Measurements from ENCODE around the gene LMAN1L. TPM values are rescaled to one million over a fixed set of nuclear protein-coding genes. Genes with fewer than 3 reads are reported as not detected.

Gene LMAN1L
- total RNA-seq, 1 donor from 2014 or later = not detected

DNA sequence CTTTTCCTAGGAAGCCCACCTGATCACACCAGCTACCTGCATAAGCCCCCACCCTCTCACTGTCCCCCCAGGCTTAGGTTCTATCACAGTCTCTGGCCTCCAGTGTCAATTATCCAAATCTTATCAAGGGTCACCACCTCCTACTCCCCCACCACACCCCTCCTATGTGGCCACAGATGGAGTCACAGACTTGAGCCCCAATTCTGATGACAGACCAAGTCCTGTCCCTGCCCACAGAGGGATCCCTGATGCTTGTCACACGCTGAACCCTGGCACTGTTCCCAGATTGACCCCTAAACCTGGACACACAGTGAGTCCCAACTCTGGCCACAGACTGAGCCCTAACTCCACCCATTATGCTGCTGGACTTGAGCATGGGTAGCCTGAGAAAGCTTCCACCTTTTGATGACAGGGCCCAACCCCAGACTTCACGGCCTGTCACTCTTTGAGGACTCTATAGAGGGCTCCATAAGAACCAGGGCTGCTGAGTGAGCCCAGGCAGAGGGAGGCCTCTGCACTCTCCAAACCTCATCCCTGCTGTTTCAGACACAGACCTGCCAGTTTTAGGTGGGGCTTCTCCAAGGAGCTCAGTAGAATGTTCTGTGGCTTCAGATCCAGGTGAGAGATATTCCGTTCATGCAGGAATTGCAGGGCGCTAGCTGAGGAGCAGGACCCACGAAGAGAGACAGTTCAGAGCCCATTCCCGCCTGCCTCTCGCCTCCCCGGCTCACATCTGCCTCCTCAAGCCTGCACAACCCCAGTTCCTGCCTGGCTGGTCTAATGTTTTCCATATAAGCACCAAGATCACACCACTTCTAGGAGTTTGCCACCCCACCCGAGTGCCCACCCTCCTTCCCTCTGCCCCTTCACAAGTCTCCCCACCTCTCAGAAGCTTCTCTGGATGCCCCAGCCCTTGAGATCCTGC, 28.5 kb downstream of the LMAN1L start:
- no peaks in the 10 kb centered on the region for H3K9me3 ChIP-seq
- DNase-seq (ENCODE audit: extremely low spot score in 2 of 2) = no peak
- no peak overlapping the region for H3K27ac ChIP-seq
- no peak overlapping the region for H3K4me3 ChIP-seq
- peaks cover 41% of the 10 kb centered on the region for H3K4me1 ChIP-seq
- intact Hi-C loops (cut with DNase I) = no loop called here
- no peaks in the 10 kb centered on the region for H3K27me3 ChIP-seq
- peaks cover 0 to 35% of the 10 kb centered on the region in 2 donors for H3K36me3 ChIP-seq
- TF ChIP-seq CTCF (IDR thresholded peaks at IDR 0.05) (no peak), POLR2AphosphoS5 (IDR thresholded peaks at IDR 0.05; ENCODE audit: insufficient read depth in 1 of 2, low read depth in 1 of 2) (no peak), POLR2A (IDR thresholded peaks at IDR 0.05) (no peak)

- no peak for DNase-seq (ENCODE audit: extremely low spot score in 2 of 2)
- H3K27me3 ChIP-seq = no peaks in the 10 kb centered on the region
- H3K4me1 ChIP-seq = peaks cover 41% of the 10 kb centered on the region
- intact Hi-C loops (cut with DNase I) = no loop called here
- H3K27ac ChIP-seq = peak overlapping the region; percentile 85
- TF ChIP-seq CTCF (IDR thresholded peaks at IDR 0.05) (no peak), POLR2A (IDR thresholded peaks at IDR 0.05) (no peak), POLR2AphosphoS5 (IDR thresholded peaks at IDR 0.05; ENCODE audit: insufficient read depth in 1 of 2, low read depth in 1 of 2) (no peak)
- H3K4me3 ChIP-seq = peak overlapping the region; percentile 63 to 71
- no peaks in the 10 kb centered on the region for H3K9me3 ChIP-seq
- H3K36me3 ChIP-seq = peaks cover 0 to 30% of the 10 kb centered on the region in 2 donors
Observed at GRCh38 chr15:74841891-74842373, 29.3 kb downstream of the LMAN1L start.

DNA sequence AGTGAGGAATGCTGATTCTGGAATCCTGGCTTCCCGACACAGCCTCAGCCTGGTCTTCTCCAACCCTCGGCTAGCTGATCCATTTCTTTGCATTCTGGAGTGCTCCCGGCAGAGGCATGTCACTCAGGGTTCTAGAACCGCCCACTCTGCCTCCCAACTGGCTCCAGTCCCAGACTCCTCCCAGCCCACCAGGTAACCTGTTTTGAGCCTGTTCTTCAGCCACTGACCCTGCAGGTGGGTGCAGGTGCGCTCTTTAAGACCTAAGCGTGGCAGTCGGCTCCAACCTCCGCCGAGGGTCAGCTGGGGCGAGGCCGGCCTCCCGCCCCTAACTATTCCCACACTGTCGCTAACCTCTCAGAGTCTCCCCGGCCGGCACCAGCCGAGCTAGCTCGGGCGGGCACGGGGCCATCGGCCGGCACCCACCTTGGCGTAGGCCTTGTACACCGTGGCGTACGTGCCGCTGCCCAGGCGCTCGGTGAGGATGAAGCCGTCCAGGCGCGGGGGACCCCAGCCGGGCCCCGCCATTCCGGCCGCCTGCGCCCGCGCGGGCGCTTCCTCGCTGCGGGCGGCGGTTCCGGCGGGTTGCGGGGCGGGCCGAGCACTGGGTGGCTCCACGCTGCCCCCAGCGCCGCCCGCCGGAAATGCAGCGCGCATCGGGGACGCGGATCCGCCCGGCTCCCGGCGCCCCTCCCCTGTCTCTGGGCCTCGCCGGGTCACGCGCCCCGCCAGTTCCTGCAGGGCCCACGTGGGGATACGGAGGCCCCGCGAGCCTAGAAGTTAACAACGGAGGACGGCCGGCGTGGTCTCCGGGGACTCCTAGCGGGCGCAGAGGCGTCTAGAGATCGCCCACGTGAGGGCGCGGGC, 30.2 kb downstream of the LMAN1L start, which contains the start of gene ULK3:
Gene ULK3, minus strand, starts transcription at position 576 of the 864 bp plus-strand sequence. Its CDS starts 51 bp downstream, at position 525.
- peaks cover 0 to 28% of the 10 kb centered on the region in 2 donors for H3K36me3 ChIP-seq
- peaks cover 41% of the 10 kb centered on the region for H3K4me1 ChIP-seq
- peak within 1 kb of the TSS; percentile 63 to 71 for H3K4me3 ChIP-seq
- H3K27ac ChIP-seq = peak within 1 kb of the TSS; percentile 85
- H3K9me3 ChIP-seq = no peaks in the 10 kb centered on the region
- TF ChIP-seq POLR2A (IDR thresholded peaks at IDR 0.05) (peak in 1 of 2 donors; percentile 48), CTCF (IDR thresholded peaks at IDR 0.05) (peak; percentile 19 to 59 (median 54)), POLR2AphosphoS5 (IDR thresholded peaks at IDR 0.05; ENCODE audit: insufficient read depth in 1 of 2, low read depth in 1 of 2) (peak; percentile 37 to 78)
- intact Hi-C loops (cut with DNase I) = no loop called here
- no peaks in the 10 kb centered on the region for H3K27me3 ChIP-seq
- no peak for DNase-seq (ENCODE audit: extremely low spot score in 2 of 2)

DNA sequence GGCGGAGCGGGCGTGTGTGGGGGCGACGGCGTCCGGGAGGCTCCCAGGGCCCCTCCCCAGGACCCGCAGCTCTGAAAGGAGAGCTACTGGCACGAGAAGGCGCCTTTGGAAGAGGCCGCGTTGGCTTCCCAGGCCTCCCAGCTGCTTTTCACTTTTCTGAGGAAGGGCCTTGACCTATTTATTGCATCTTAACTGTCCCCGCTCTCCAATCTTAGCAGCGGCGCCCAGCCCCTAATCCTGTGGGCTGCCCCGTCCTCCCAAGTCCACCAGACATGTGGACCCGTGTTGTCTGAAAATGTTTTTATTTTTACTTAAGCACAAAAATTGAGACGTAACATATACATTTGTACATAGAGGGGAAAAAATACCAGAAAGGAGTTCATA, 30.8 kb downstream of the LMAN1L start:
- intact Hi-C loops (cut with DNase I) = no loop called here
- H3K4me3 ChIP-seq = peak overlapping the region; percentile 63 to 71
- no peaks in the 10 kb centered on the region for H3K9me3 ChIP-seq
- H3K4me1 ChIP-seq = peaks cover 41% of the 10 kb centered on the region
- TF ChIP-seq POLR2A (IDR thresholded peaks at IDR 0.05) (no peak), POLR2AphosphoS5 (IDR thresholded peaks at IDR 0.05; ENCODE audit: insufficient read depth in 1 of 2, low read depth in 1 of 2) (peak; percentile 0 to 46)
- peak overlapping the region; percentile 85 for H3K27ac ChIP-seq
- H3K36me3 ChIP-seq = peaks cover 0 to 31% of the 10 kb centered on the region in 2 donors
- DNase-seq (ENCODE audit: extremely low spot score in 2 of 2) = no peak
- no peaks in the 10 kb centered on the region for H3K27me3 ChIP-seq

DNA sequence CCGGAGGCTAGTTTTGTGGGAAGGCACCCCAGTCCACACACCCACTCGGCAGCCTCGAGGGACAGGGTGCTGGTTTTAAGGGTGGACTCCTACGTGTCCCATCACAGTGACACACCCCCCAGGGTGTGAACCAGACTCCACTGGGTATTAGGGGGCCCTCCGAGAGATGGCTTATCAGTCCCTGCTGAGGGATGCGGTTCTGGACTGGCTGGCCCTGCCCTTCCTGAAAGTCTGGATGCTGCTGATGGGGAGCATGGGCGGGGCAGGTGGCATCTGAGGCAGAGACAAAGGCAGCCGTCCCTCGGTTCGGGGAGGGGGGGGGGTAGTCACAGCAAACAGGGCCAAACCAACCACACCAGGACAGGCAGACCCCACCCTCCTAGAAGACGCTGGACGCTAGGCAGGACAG, 31.3 kb downstream of the LMAN1L start:
- intact Hi-C loops (cut with DNase I) = no loop called here
- DNase-seq (ENCODE audit: extremely low spot score in 2 of 2) = no peak
- H3K36me3 ChIP-seq = peaks cover 0 to 33% of the 10 kb centered on the region in 2 donors

More for the DNA sequence above, 31.3 kb downstream of the LMAN1L start:
- Histone ChIP-seq H3K4me3 (peak overlapping the region in 1 of 2 donors; percentile 71), H3K27ac (peak overlapping the region; percentile 85), H3K27me3 (no peaks in the 10 kb centered on the region), H3K9me3 (no peaks in the 10 kb centered on the region), H3K4me1 (peaks cover 41% of the 10 kb centered on the region)
- TF ChIP-seq POLR2AphosphoS5 (IDR thresholded peaks at IDR 0.05; ENCODE audit: insufficient read depth in 1 of 2, low read depth in 1 of 2) (no peak), CTCF (IDR thresholded peaks at IDR 0.05) (no peak), POLR2A (IDR thresholded peaks at IDR 0.05) (no peak)

All from vagina (tissue), 2 donors.